Measurements from ENCODE around the gene ARAP3. TPM values are rescaled to one million over a fixed set of nuclear protein-coding genes. Genes with fewer than 3 reads are reported as not detected.

Gene ARAP3
- total RNA-seq, 1 experiment from 2014 or later: 2.5 TPM

- no peaks in the 10 kb centered on the region for H3K9me3 ChIP-seq (ENCODE audit: control insufficient read depth, insufficient read depth, low read depth, low read length)
- intact Hi-C loops (cut with micrococcal nuclease; ENCODE audit: unreplicated experiment): no loop called here
- peaks cover 14% of the 10 kb centered on the region for H3K27me3 ChIP-seq (ENCODE audit: control insufficient read depth, insufficient read depth, low read length)
- H3K4me3 ChIP-seq (ENCODE audit: low read depth in 2 of 2, low read length in 2 of 2): no peak overlapping the region
- ATAC-seq: no peak
- CTCF ChIA-PET: no interaction called here
- POLR2A ChIA-PET: no interaction called here
- peaks cover 5% of the 10 kb centered on the region; the same call in 1 of the 2 replicates for H3K4me1 ChIP-seq (ENCODE audit: control insufficient read depth, insufficient read depth, low read length)
- DNase-seq (ENCODE audit: low read depth, low spot score): no peak
- in situ Hi-C loops (cut with HindIII; ENCODE audit: low pct_unique_long_range_greater_than_20kb, low sequenced_read_pairs): no loop called here
- BruUV-seq (replicated peaks): no TSS peak
- H3K36me3 ChIP-seq (ENCODE audit: control insufficient read depth, insufficient read depth, low read length): no peaks in the 10 kb centered on the region
- H3K27ac ChIP-seq (ENCODE audit: low read length): no peak overlapping the region; the same call in 1 of the 2 replicates
- TF ChIP-seq REST (IDR thresholded peaks at IDR 0.05; ENCODE audit: insufficient read depth in 1 of 2, low read depth in 2 of 2, low read length in 1 of 2) (no peak), TCF7L2 (IDR thresholded peaks at IDR 0.05; ENCODE audit: low read depth, low read length) (no peak), CTCF (IDR thresholded peaks at IDR 0.05) (no peak), POLR2AphosphoS5 (IDR thresholded peaks at IDR 0.05; ENCODE audit: low read depth, low read length) (no peak), SIN3A (IDR thresholded peaks at IDR 0.05; ENCODE audit: borderline replicate concordance, insufficient read depth, low read depth, low read length) (no peak)
Measured at GRCh38 chr5:141706121-141706520, 24.1 kb upstream of the ARAP3 start.

GRCh38 chr5:141705469-141705868, 23.4 kb upstream of the ARAP3 start:
- Histone ChIP-seq H3K27ac (ENCODE audit: low read length) (no peak overlapping the region), H3K36me3 (ENCODE audit: control insufficient read depth, insufficient read depth, low read length) (no peaks in the 10 kb centered on the region), H3K9me3 (ENCODE audit: control insufficient read depth, insufficient read depth, low read depth, low read length) (no peaks in the 10 kb centered on the region), H3K27me3 (ENCODE audit: control insufficient read depth, insufficient read depth, low read length) (peaks cover 14% of the 10 kb centered on the region), H3K4me1 (ENCODE audit: control insufficient read depth, insufficient read depth, low read length) (peaks cover 5% of the 10 kb centered on the region; the same call in 1 of the 2 replicates), H3K4me3 (ENCODE audit: low read depth in 2 of 2, low read length in 2 of 2) (no peak overlapping the region)
- CTCF ChIA-PET: no interaction called here
- POLR2A ChIA-PET: no interaction called here
- BruUV-seq (replicated peaks): no TSS peak
- in situ Hi-C loops (cut with HindIII; ENCODE audit: low pct_unique_long_range_greater_than_20kb, low sequenced_read_pairs) (no loop called here), intact Hi-C loops (cut with micrococcal nuclease; ENCODE audit: unreplicated experiment) (no loop called here)
- ATAC-seq (no peak), DNase-seq (ENCODE audit: low read depth, low spot score) (no peak)
- TF ChIP-seq CTCF (IDR thresholded peaks at IDR 0.05) (no peak), SIN3A (IDR thresholded peaks at IDR 0.05; ENCODE audit: borderline replicate concordance, insufficient read depth, low read depth, low read length) (no peak), POLR2AphosphoS5 (IDR thresholded peaks at IDR 0.05; ENCODE audit: low read depth, low read length) (no peak), REST (IDR thresholded peaks at IDR 0.05; ENCODE audit: insufficient read depth in 1 of 2, low read depth in 2 of 2, low read length in 1 of 2) (no peak), TCF7L2 (IDR thresholded peaks at IDR 0.05; ENCODE audit: low read depth, low read length) (no peak)
